HG03066 (cell line): ENCODE results near the gene APMAP.

Source experiments
- ATAC-seq: cut with Tn5 transposase; IDR thresholded peaks from one replicate; pipeline ENCODE4 v1.9.1; 2021; ENCODE audit warnings: low read depth; ENCODE audit not compliant: unreplicated experiment

APMAP gene, protein sequence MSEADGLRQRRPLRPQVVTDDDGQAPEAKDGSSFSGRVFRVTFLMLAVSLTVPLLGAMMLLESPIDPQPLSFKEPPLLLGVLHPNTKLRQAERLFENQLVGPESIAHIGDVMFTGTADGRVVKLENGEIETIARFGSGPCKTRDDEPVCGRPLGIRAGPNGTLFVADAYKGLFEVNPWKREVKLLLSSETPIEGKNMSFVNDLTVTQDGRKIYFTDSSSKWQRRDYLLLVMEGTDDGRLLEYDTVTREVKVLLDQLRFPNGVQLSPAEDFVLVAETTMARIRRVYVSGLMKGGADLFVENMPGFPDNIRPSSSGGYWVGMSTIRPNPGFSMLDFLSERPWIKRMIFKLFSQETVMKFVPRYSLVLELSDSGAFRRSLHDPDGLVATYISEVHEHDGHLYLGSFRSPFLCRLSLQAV

DNA sequence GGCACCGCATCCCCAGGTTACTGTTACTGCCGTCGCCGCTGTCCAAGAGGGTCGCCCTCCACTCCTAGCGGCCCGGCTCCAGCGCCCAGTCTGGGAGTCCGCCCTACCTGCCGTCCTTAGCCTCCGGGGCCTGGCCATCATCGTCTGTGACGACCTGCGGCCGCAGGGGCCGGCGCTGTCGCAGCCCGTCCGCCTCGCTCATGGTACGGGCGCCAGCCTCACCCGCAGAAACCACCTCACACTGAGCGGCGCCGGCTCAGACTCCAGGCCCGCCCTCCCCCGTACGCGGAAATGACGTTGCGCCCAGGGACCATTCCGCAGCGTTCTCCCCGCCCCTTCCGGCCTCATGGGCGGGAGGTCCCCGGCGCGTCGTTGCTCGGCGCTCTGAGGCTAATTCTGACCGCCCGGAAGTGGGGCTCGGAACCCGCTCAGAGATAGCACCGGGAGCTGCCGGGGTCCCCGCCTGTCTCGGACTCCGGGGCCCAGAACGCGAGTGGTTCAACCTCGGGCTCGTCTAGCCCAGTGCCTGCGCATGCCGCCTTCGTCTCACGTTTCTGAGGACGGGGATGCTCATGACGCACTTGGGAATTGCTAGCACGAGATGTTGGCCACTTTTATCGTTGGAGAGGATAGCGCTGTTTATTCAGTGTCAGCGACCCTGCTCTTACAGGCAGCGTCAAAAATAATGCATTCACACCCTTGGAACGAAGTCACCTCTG is at the start of gene APMAP:
Gene APMAP (minus strand): TSS at position 265 of the 719 bp plus-strand sequence. CDS start 63 bp downstream, at position 202.
- ATAC-seq: peak; percentile 96

DNA sequence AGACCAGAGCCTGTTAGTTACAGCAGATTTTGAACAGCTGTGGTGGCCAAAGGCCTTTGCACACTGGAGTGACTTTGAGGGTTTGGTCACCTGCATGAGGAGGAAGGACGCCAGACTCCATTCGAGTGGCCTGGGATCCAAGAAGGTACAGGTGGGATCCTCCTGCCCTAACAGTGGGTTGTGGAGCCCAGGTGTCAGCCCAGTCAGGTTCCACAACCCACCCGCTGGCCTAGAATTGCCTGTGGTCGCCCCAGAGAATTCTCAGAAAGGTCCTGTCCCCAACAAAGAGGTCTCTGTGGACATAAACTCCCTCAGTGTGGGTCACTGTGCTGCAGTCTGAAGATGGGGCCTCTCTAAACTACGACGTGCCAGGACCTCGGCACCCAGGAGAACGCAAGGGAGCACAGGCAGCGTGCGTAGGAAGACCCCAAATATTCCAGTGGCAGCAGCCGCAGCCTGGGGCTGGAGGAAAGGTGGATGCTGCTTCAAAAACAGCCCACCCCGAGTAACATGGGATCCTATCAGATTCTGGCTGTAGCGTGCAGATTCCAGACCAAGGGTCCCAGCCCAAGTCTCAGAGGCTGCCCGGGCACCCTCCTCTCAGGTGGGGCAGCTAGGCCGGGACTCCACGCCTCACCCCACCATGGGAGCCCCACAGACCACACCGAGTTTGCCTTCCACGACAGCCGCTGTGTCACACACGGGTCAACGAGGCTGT is 49.4 kb upstream of the APMAP start:
- no peak for ATAC-seq

DNA sequence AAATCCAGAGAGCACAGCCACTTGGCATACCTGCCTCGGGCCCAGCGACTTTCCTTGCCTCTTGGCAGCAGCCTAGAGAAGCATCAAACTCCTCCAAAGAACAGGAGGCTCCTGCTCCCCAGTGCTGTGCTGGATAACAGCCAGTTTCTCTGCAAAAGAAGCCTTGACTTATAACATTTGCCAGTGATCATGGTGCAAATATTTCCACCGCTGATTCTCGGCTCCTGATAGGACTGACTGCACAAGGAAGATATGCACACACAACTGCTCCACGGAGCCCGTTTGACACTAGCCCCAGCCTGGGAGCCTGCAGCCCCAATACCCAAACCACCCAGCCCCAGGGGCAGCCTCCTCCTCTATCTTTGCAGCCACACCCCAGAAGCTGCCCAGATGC is 47.9 kb upstream of the APMAP start:
- ATAC-seq: no peak

DNA sequence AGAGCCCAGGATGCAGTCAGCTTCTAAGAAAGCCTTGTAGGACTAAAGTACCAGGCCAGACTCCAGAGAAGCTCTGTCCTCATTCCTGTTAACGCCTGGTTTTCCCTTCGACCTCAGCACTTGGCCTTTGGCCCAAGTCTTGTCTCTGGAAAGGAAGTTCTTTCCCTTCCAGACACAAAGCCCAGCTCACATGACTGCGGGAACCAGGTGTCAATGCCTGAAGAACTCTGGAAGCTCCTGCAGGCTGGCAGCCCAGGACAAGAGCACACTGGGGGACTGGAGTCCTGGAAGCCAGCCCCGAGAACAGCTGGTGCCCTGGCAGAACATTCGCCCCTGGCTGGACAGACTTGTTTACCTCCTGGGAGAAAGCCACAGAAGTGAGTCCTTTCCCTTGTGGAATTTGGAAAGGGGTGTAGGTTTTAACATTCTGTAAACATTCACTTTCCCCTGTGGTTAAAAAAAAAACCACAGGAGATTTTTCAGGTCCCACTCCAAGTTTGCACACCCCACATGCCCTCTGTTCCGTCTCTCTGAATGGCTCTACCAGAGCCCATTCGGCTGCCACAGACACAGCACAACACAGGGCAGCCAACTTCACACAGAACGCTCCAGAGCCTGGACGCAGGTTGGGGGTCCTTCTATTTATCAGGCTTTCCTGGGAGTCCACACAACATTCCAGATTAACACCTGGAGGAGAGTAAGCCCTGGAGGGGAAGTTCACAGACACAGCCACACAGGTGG is 47.3 kb upstream of the APMAP start:
- ATAC-seq: no peak

DNA sequence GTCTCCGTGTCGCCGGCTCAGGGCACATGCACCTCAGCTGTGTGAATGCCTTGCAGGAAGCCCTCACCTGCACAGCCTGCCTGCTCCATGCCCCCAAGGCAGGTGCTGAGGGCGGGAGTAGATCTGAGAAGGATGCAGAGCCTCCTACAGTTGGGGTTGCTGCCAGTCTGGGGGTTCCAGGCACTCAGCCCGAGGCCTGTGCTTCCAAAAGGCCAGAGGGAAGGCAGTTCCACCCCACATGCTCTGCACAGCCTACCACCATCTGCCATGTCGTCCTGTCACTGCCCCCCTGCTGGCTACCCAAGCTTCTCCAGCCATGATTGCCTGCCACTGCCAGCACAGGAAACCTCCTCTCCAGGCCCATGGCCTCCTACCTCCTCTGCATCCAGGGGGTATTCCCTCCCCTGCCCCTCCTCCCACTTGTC is 46.1 kb upstream of the APMAP start:
- ATAC-seq: no peak

DNA sequence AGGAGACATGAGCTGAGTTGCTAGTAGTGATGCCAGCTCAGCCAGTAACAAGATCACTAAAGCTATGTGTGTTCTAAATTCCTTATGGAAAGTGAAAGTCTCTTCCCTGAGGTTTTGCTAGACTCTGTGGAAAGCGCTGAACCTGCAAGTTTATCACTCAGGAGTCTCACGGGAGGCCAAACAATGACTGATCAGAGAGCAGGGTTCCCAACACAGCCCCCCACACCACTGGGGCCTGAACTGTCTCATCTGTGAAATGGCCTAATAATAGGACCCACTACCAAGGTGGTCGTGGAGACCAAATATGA is 45.5 kb upstream of the APMAP start:
- no peak for ATAC-seq

DNA sequence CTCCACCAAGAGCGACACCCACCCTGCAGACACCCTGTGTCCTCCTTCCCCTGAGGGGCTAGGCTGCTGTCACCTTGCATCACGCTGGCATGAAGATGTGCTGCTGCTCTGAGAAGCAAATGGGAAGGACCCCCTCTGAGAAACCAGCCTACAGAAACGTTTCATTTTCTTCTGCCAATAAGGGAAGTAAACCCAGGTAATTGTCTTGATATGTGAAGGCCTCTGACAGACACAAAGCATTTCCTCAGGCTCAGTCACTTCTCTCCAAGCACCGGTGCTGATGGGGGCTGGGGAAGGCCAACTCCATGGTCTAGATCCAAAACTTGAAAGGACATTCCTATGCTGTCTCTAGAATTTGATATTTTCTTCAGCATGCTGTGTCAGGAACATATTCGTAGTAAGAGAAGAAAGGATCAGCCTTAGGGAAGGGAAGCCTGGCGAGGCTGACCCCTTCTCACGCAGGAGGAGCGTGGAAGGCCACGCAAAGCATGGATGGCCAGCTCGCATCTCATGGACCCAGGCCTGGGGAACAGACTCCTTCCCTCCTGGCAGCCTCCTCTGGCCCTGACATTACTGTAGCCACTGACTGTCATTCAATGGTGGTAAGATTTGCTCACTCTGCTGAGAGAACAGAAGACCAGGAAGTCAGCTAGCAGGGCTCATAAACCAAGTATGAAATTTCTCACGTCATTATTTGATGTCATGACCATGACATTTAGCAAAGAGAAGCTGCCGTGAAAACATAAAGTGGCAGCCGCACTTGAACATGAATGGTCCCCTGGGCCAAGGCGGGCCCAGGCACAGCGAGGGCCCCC is 44.9 kb upstream of the APMAP start:
- ATAC-seq: no peak

DNA sequence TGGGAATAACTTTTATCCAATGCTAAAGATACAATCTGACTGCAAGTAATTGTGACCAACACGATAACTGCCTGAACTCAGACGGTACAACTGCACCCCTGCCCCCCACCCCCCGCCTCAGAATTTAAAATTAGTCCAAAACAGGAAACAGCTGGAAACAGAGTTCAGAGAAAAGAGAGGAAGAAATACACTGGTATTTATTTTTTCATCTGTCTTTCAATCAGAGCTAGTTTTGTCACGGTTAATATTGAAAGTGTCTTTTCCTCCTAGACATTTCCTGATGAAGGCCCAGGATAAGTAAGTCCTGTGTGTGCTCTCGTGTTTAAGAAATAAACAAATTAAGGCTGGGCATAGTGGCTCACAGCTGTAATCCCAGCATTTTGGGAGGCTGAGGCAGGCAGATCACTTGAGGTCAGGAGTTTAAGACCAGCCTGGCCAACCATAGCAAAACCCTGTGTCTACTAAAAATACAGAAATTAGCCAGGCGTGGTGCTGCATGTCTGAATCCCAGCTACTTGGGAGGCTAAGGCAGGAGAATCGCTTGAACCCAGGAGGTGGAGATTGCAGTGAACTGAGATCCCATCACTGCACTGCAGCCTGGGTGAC is 43.9 kb upstream of the APMAP start:
- no peak for ATAC-seq

DNA sequence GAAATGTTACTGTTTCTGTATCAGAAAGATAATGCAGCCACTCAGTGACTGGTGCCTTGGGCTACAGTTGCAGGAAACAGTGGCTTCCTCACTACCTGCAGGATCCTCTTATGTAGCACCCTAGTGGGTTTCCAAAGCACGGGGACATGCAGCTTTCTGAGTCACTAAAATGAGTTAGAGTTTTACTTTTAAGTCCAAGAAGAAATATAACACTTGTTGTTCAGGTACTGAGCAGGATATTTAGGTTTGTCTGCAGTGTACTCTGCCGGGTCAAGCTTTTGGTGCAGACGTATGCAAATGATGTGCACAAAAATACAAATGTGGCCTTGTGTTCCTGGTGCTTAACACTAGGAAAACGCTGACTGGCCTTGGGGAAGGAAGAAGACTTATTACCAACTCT is 43.4 kb upstream of the APMAP start:
- ATAC-seq: peak; percentile 55

DNA sequence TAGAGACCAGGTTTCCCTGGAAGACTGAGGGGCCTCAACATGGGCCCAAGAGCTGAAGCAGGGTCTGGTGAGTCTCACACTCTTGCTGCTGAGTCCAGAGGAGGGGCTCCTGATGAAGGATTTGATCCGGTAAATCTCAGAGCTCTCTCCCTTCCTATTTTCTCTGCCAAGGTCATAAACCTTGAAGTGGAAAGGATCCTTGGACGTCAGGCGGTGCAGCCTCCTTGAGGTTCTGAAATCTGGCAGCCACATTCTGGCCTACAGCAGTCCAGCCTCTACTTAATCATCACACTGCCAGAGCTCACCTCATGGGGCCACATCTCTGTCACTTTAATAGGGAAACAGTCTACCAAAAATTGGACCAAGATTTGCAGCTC is 41.4 kb upstream of the APMAP start:
- no peak for ATAC-seq

DNA sequence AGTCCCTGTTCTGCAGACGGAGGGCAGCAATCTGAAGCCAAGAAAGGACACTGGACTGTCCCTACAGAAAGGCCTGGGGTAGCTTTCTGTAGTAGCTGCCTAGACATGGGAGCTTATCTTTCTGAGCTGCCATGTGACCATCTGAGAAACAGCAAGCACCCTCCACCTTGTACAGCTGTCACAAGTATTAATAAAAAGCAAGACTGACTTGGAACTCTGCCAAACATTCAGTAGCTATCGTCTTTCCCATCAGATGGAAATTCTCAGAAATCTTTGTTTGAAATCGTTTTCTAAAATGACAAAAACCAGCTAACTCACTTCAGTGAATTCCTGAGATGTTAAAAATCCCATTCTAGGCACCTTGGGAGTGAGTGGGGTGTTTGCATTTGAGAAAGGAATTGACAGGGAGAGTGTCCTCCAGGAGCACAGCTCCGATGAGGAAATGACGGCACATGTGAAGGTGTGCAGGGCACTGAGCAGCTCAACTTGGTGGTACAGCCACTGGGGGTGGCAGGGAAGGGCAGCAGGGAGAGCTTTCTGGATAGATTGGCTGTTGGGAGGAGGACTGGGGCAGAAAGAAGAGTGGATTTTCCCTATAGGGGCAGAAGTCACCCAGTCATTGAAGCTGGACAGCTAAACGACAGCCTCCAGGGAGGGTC is 40.8 kb upstream of the APMAP start:
- ATAC-seq: no peak

DNA sequence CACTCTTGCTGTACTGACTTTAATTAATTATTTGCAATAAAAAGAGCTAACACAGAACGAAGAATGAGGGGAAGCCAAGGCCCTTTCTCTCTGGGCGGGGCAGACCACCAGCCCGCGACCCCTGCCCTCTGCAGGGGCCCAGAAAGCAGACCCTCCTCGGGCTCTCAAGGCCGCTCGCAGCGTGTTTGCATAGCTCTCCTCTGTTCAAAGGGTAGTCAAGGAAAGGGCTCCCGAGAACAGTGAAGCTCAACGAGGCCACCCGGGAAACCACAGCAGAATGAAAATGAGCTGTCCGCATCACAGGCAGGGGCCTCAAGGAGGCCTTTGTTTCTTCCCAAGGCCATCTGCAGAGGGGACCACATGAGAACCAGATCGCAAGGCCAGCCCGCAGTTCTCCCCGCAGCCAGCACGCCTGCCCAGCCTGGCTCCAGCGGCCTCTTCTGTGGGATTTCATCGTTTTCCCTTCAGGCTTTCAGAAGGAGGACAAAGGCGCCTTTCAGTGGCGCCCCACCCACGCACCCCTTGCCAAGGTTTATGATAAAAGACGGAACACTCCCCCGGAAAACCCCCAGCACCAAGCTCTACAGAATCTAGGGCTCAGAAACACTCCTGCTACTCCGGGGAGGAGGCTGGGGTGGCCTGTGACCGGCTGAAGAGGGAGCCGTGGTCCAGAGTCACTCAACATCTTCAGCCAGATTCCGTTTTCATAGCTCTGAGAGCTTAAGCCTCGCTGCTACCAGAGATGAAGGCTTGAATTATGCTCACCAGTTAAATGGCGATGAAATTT is 40.1 kb upstream of the APMAP start:
- no peak for ATAC-seq

DNA sequence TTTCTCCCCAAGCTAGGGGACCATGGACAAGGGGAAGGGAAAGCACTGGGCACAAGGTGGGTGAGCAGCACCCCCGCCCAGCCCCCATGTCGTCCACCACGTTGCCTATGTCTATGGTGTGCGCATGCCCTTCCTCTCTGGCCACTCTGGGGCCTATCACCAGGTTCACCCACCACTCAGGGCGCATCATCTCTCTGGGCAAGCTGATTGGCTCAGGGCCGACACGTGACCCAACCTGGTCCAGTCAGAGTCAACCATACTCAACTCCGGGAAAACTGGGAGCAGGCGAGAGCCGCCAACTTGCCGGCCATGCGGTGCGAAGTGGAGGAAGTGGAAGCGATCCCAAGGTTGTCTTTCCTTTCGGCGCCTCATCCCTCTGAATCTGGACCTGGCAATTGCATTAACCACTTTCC is 39.5 kb upstream of the APMAP start:
- ATAC-seq: no peak

DNA sequence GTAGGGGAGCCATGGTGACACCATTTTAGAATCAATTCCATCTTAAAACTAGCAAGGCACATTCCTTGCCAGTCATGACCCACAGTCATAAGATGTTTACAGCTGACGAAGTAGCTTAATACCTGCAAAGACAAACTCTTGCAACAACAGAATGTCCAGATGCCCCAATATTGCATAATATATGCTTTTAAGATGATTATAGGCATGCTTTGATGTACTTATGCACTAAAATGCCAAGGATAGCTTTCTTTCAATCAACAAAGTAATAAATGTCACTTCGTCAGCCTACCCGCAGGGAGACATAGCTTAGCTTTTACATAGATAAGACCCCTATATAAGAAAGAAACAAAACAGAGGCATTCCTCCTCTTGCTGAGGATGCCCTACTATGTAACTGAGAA is 38.7 kb upstream of the APMAP start:
- ATAC-seq: no peak

DNA sequence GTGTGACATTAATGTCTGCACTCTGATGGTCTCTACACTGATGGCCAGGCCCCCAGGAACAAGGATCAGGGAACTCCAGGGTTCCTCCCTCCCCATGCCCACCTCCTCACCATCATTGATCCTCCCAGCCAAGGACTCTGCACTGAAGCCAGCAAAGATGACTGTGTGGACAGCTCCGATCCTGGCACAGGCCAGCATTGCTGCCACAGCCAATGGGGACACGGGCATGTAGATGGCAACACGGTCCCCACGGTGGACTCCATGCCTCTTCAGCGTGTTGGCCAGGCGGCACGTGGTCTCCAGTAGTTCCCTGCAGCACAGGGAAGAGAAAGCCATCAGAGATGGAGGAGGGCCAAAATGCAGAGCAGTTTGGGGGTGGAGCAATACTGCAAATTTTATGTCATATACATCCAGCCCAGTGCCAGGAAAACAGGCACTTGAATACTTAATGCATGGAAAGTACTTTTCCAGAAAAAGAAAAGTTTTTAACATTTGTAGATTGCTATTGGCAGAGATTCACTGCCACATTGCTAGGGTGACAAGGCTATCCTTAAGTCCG is 38.2 kb upstream of the APMAP start:
- no peak for ATAC-seq

DNA sequence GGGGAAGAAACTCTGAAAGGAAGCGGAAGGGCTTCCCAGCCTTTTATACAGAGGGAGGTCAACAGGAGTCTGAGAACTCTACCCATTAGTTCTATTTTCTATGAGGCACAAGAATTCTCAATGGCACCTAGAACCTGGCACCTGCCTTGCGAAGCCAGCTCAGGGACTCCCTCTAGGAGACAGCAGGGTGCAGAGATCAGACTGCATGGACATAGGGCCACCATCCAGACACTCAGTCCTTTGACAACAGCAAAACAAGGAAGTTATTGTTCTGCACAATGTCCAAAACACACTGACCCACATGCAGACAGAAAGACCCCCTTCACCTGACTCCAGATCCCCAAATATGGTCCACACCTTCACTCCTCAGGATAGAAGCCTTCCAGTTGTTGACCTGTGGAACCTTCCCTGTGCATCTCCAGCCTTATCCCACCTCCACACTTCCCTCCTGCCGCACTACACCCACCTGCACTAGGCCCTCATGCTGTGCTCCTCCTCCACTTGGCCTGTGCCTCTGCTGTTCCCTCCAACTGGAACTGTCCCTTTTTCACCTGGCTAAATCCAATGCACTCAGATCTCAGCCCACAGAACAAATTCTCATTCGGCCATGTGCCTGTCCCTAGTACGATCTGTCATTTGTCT is 37.6 kb upstream of the APMAP start:
- ATAC-seq: no peak

DNA sequence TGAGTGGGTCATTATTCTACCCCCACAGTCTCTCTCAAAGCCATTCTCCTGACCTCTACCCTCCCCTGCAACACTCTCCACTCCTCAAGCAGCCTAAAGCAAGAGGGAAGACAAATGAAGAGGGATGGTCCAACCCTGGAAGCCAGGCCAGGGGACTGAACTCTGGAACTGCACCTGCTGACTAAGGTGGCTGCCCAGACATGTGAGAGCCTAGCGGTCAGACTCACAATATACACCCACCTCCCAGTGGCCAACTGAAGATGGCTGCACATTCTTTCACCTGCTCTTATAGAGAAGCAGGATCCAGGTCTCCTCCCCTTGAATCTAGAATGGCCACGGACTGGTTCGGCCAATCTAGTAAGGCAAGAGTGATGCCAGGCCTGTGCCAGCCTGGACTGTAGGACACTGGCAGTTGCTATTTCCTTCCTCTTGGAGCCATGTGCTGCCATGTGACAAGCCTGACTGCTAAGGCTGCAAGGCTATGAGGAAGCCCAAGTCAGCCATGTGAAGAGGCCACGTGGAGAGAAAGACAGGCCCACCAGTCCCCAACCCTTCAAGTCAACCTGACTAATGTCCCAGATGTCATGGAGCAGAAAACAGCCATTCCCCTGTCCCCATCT is 33.5 kb upstream of the APMAP start:
- ATAC-seq: no peak
